ES-I3 (cell line): ENCODE data around the gene GAR1.
"Not testable (repeated sequence)": the region's sequence is repeated elsewhere in the genome, so short reads cannot be mapped to it uniquely, and the experiment has no call there.

Experiments used
- H3K36me3 ChIP-seq: 2 replicates; pipeline ENCODE4 v1.6.1; 2013; ENCODE audit warnings: mild to moderate bottlenecking, low read length, control low read depth, moderate library complexity; ENCODE audit not compliant: insufficient read depth
- H3K4me1 ChIP-seq: 2 replicates; pipeline ENCODE4 v1.6.1; 2013; ENCODE audit warnings: mild to moderate bottlenecking, control low read depth, low read length; ENCODE audit not compliant: insufficient read depth
- H3K9ac ChIP-seq: 2 replicates; pipeline ENCODE4 v1.6.1; 2013; ENCODE audit warnings: low read depth, mild to moderate bottlenecking, low read length, moderate library complexity
- H3K9me3 ChIP-seq: 2 replicates; pipeline ENCODE4 v1.6.1; 2013; ENCODE audit warnings: mild to moderate bottlenecking, low read length, moderate library complexity; ENCODE audit not compliant: control insufficient read depth, insufficient read depth

GAR1 gene

GRCh38 chr4:109815151-109816081 lies at the start of gene GAR1:
GAR1 (plus strand) TSS chr4:109815762; CDS start chr4:109816165, 403 bp downstream.
- peaks cover 5% of the 10 kb centered on the region; the same call in 1 of the 2 replicates for H3K4me1 ChIP-seq
- H3K9ac ChIP-seq = peak within 1 kb of the TSS; percentile 93
- H3K9me3 ChIP-seq = no peaks in the 10 kb centered on the region
- H3K36me3 ChIP-seq = no peaks in the 10 kb centered on the region

- H3K9me3 ChIP-seq, H3K9ac ChIP-seq, H3K4me1 ChIP-seq: not testable (repeated sequence)
These were observed 33.5 kb upstream of the GAR1 start for GRCh38 chr4:109782092-109782491.

GRCh38 chr4:109786846-109787245 lies 28.7 kb upstream of the GAR1 start:
- Histone ChIP-seq H3K36me3 (no peaks in the 10 kb centered on the region), H3K4me1 (no peaks in the 10 kb centered on the region), H3K9ac (no peak overlapping the region), H3K9me3 (no peaks in the 10 kb centered on the region)

More at GRCh38 chr4:109782092-109782491, 33.5 kb upstream of the GAR1 start:
- not testable (repeated sequence) for H3K36me3 ChIP-seq

- Histone ChIP-seq H3K9ac (no peak overlapping the region), H3K4me1 (no peaks in the 10 kb centered on the region), H3K9me3 (no peaks in the 10 kb centered on the region), H3K36me3 (no peaks in the 10 kb centered on the region)
These were observed 27.8 kb upstream of the GAR1 start for GRCh38 chr4:109787807-109788206.

- no peaks in the 10 kb centered on the region for H3K4me1 ChIP-seq
- H3K9ac ChIP-seq = no peak overlapping the region
- H3K36me3 ChIP-seq = no peaks in the 10 kb centered on the region
- no peaks in the 10 kb centered on the region for H3K9me3 ChIP-seq
These were observed 20.5 kb upstream of the GAR1 start for GRCh38 chr4:109795059-109795458.

GRCh38 chr4:109798866-109799265 lies 16.7 kb upstream of the GAR1 start:
- Histone ChIP-seq H3K36me3 (no peaks in the 10 kb centered on the region), H3K9ac (no peak overlapping the region), H3K9me3 (no peaks in the 10 kb centered on the region), H3K4me1 (no peaks in the 10 kb centered on the region)

- no peaks in the 10 kb centered on the region for H3K36me3 ChIP-seq
- no peaks in the 10 kb centered on the region for H3K9me3 ChIP-seq
- no peaks in the 10 kb centered on the region for H3K4me1 ChIP-seq
- no peak overlapping the region for H3K9ac ChIP-seq
These were observed 14.3 kb upstream of the GAR1 start for GRCh38 chr4:109801099-109801789.

GRCh38 chr4:109801895-109802319 lies 13.7 kb upstream of the GAR1 start, which contains the start of gene CFI:
CFI (minus strand) TSS chr4:109801999; CDS start chr4:109801971, 28 bp downstream.
- no peaks in the 10 kb centered on the region for H3K9me3 ChIP-seq
- no peaks in the 10 kb centered on the region for H3K4me1 ChIP-seq
- H3K9ac ChIP-seq = no peak within 1 kb of the TSS
- no peaks in the 10 kb centered on the region for H3K36me3 ChIP-seq

DNA sequence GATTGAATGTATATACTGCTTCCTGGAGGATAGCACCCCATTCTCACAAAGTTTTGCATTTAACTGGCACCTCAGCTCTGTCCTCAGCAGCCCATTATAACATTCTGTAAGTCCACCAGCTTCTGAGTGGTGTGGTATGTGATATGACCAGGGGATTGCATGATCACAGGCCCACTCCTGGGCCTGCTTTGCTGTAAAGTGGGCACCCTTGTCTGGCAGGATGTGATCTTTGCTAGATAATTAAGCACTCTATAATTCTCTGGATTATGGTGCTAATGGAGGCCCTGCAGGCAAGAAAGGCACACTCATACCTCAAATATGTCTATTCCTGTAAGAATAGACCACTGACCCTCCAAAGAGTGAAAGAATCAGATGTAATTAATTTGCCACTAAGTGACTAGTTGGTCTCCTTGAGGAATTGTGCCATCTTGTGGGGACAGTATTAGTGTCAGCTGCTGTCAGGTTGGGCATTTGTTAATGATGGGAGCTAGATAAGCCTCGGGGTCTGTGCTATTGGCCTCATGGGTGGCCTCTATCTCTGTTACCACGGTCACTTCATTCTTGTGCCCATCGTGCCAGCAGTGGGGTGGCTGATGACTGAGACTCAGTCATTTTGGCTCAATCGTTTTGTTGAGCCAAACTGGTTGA lies 11.5 kb upstream of the GAR1 start:
- Histone ChIP-seq H3K9me3 (no peaks in the 10 kb centered on the region), H3K9ac (no peak overlapping the region), H3K36me3 (no peaks in the 10 kb centered on the region), H3K4me1 (no peaks in the 10 kb centered on the region)

DNA sequence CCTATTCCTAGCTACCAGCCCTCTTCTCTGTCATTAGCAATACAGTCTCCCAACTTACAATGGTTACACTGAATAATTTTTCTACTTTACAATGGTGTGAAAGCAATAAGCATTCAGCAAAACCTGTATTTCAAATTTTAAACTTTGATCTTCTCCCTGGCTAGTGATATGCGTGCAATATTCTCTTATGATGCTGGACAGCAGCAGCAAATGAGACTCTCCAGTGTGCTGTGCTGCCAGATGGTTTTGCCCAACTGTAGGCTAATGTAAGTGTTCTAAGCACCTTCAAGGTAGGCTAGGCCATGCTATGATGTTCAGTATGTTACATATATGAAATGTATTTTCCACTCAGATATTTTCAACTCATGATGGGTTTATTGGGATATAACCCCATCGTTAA lies 5.9 kb upstream of the GAR1 start:
- Histone ChIP-seq H3K4me1 (no peaks in the 10 kb centered on the region; the same call in 1 of the 2 replicates), H3K9ac (no peak overlapping the region)

DNA sequence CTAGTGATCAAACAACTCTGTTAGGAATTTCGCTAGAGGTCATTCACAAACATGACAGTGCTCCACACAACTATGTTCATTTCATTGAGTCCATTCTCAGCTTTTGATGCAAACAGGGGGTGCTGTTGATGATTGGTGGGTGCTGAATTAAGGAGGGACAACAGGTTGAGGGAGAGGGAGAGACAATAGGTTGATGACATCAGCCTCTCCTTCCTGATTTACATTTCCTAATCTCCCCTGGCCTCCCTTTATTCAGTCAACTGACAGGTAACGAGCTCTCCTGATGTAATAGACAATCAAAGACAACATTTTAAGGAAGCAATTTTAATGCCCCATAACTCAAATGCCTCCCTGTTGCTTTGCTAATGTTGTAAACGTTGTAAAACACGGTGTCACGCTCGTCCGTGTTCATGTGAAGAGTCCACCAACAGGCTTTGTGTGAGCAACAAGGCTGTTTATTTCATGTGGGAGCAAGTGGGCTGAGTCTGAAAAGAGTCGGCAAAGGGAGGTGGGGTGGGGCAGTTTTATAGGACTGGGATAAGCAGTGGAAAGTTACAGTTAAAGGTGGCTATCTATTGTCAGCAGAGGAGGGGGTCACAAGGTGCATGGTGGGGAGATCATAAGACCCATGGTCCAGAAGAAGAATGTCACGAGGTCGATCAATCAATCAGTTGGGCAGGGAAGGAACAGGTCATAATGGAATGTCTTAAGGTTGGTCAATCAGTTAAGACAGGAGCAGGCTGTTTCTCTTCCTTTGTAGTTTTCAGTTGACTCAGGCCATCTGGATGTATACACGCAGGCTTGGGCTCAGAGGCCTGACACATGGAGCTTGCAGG lies 4.8 kb upstream of the GAR1 start:
- Histone ChIP-seq H3K36me3 (no peaks in the 10 kb centered on the region; the same call in 1 of the 2 replicates), H3K9ac (no peak overlapping the region), H3K9me3 (no peaks in the 10 kb centered on the region), H3K4me1 (no peaks in the 10 kb centered on the region; the same call in 1 of the 2 replicates)

More for the DNA sequence above, 5.9 kb upstream of the GAR1 start:
- Histone ChIP-seq H3K36me3 (no peaks in the 10 kb centered on the region; the same call in 1 of the 2 replicates), H3K9me3 (no peaks in the 10 kb centered on the region)

GRCh38 chr4:109811707-109812106 lies 3.9 kb upstream of the GAR1 start:
- Histone ChIP-seq H3K9me3 (no peaks in the 10 kb centered on the region), H3K9ac (no peak overlapping the region), H3K4me1 (peaks cover under 1% of the 10 kb centered on the region; the same call in 1 of the 2 replicates), H3K36me3 (no peaks in the 10 kb centered on the region; the same call in 1 of the 2 replicates)

DNA sequence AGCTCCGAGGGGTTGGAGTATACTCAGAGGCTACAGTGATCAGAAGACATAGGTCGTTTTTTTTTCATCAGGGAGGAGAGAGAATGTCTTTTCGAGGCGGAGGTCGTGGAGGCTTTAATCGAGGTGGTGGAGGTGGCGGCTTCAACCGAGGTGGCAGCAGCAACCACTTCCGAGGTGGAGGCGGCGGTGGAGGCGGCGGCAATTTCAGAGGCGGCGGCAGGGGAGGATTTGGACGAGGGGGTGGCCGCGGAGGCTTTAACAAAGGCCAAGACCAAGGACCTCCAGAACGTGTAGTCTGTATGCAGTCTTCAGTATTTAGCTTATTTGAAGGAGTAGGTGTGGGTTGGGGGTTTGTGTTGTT lies 500 bp downstream of the GAR1 start:
- Histone ChIP-seq H3K9ac (peak overlapping the region; percentile 93), H3K4me1 (peaks cover 5% of the 10 kb centered on the region; the same call in 1 of the 2 replicates), H3K36me3 (no peaks in the 10 kb centered on the region)

More for the DNA sequence above, 500 bp downstream of the GAR1 start:
- no peaks in the 10 kb centered on the region for H3K9me3 ChIP-seq
